K562 (cell line): ENCODE data around the gene ARHGAP23. TPM values are rescaled to one million over a fixed set of nuclear protein-coding genes. Genes with fewer than 3 reads are reported as not detected.

Experiments used
- ARID1B ChIP-seq: fragments of 450-650 bp; IDR thresholded peaks from 2 replicates; pipeline ENCODE4 v1.6.1; 2016; ENCODE audit warnings: antibody characterized with exemption, mild to moderate bottlenecking, inconsistent platforms
- ATF7 ChIP-seq: fragments of 450-650 bp; IDR thresholded peaks from 2 replicates; pipeline ENCODE4 v1.7.1; 2014; ENCODE audit warnings: mild to moderate bottlenecking, moderate library complexity
- CC2D1A ChIP-seq: fragments of 450-650 bp; IDR thresholded peaks from 2 replicates; pipeline ENCODE4 v1.6.1; 2017; ENCODE audit warnings: mild to moderate bottlenecking
- CEBPB ChIP-seq: fragments of 450-650 bp; IDR thresholded peaks from 2 replicates; pipeline ENCODE4 v1.6.1; 2016; ENCODE audit warnings: missing genetic modification characterization, missing compliant biosample characterization
- CREM ChIP-seq: IDR thresholded peaks from 2 replicates; pipeline ENCODE4 v1.6.1; 2014; ENCODE audit warnings: antibody characterized with exemption, low read depth
- DNMT1 ChIP-seq: fragments of 450-650 bp; IDR thresholded peaks from 2 replicates; pipeline ENCODE4 v1.6.1; 2016; ENCODE audit warnings: antibody characterized with exemption, mild to moderate bottlenecking
- ETV1 ChIP-seq: fragments of 450-650 bp; conservative IDR thresholded peaks from 2 replicates; pipeline ENCODE4 v1.6.1; 2016; ENCODE audit warnings: missing genetic modification characterization, control low read depth, low read depth, missing compliant biosample characterization
- MYC ChIP-seq, 2 experiments: fragments of 250-450 bp in 1 of 2; sonication (Bioruptor Pico) in 1 of 2; IDR thresholded peaks; 2 replicates each; pipeline versions ENCODE4 v1.5.1 to v1.6.1; 2012 to 2021; ENCODE audit warnings: low read depth in 2 of 2, borderline replicate concordance in 1 of 2, improper control_type of control experiment in 1 of 2, low read length in 1 of 2, mild to moderate bottlenecking in 1 of 2, moderate library complexity in 1 of 2
- NEUROD1 ChIP-seq: fragments of 150-350 bp; IDR thresholded peaks from 2 replicates; pipeline ENCODE4 v1.6.1; 2014; ENCODE audit warnings: borderline replicate concordance, low read length, low read depth; ENCODE audit not compliant: partially characterized antibody
- RAD21 ChIP-seq, 2 experiments: fragments of 250-450 bp in 1 of 2; fragments of 450-650 bp in 1 of 2; sonication (Bioruptor Pico) in 1 of 2; formaldehyde crosslinking in 1 of 2; IDR thresholded peaks in 1 of 2; conservative IDR thresholded peaks in 1 of 2; 2 replicates each; pipeline versions ENCODE4 v1.4.0 to v1.8.0; 2020 to 2022; ENCODE audit warnings: mild to moderate bottlenecking in 2 of 2, moderate library complexity in 1 of 2
- USF1 ChIP-seq: sonication (generic); formaldehyde crosslinking; IDR thresholded peaks from 2 replicates; pipeline ENCODE4 v1.9.0; 2022; ENCODE audit warnings: mild to moderate bottlenecking, missing genetic modification reagents
- ZBTB7A ChIP-seq: IDR thresholded peaks from 2 replicates; pipeline ENCODE4 v1.6.1; 2011; ENCODE audit warnings: low read depth, mild to moderate bottlenecking, low read length, moderate library complexity, borderline replicate concordance; ENCODE audit not compliant: control insufficient read depth
- ZEB2 ChIP-seq: fragments of 450-650 bp; IDR thresholded peaks from 2 replicates; pipeline ENCODE4 v1.6.1; 2016
- ZFPM2 ChIP-seq: fragments of 250-450 bp; sonication (Bioruptor Pico); IDR thresholded peaks from 2 replicates; pipeline ENCODE4 v1.5.1; 2022; ENCODE audit warnings: mild to moderate bottlenecking
- polyA plus RNA-seq, 8 experiments: library from polyadenylated mRNA; depleted of rRNA in 4 of 8; stranded (reverse) in 5 of 8; unstranded in 3 of 8; fragments of >200 nt; fragmentation: Nextera tagmentation in 2 of 8; fragmentation: Illumina TruSeq in 1 of 8; extraction: Ambion mirVana in 2 of 8; extraction: Trizol in 1 of 8; gene quantifications; 2 replicates each; pipeline versions ENCODE4 v1.2.1 to v1.2.3, GENCODE V29; 2011 to 2014; ENCODE audit warnings: inconsistent platforms in 1 of 8, missing spikeins in 1 of 8
- total RNA-seq, 7 experiments: library from RNA; depleted of rRNA in 6 of 7; stranded (reverse); fragments of >200 nt in 6 of 7; fragmentation: Illumina TruSeq in 2 of 7; extraction: Trizol in 2 of 7; gene quantifications; 2 replicates each; pipeline versions ENCODE4 v1.2.1 to v1.2.3, GENCODE V29; 2011 to 2021; ENCODE audit warnings: low replicate concordance in 1 of 7
- TF ChIP-seq, protein P1 (sequence below): fragments of 200-800 bp; sonication (Bioruptor generic); IDR thresholded peaks from 2 replicates; pipeline ENCODE4 v1.6.1; 2017; ENCODE audit warnings: missing genetic modification characterization, missing compliant biosample characterization
- TF ChIP-seq, protein P2 (sequence below): fragments of 450-650 bp; IDR thresholded peaks from 2 replicates; pipeline ENCODE4 v1.6.1; 2016; ENCODE audit warnings: antibody characterized with exemption
- TF ChIP-seq, protein P3 (sequence below): fragments of 250-450 bp; sonication (Bioruptor Pico); IDR thresholded peaks from 2 replicates; pipeline ENCODE4 v1.5.1; 2021; ENCODE audit warnings: mild to moderate bottlenecking
- TF ChIP-seq, protein P4 (sequence below): IDR thresholded peaks from 3 replicates; pipeline ENCODE4 v1.6.1; 2011; ENCODE audit warnings: borderline replicate concordance, mild to moderate bottlenecking, moderate library complexity; ENCODE audit not compliant: insufficient read length; ENCODE audit errors: extremely low read depth

Gene ARHGAP23
- total and polyA plus RNA-seq, 9 of the 15 experiments (the other 6 are each of a cell fraction or from before 2014, with no cell fraction given): 0.01 to 2.7 (median 0.70) TPM

DNA sequence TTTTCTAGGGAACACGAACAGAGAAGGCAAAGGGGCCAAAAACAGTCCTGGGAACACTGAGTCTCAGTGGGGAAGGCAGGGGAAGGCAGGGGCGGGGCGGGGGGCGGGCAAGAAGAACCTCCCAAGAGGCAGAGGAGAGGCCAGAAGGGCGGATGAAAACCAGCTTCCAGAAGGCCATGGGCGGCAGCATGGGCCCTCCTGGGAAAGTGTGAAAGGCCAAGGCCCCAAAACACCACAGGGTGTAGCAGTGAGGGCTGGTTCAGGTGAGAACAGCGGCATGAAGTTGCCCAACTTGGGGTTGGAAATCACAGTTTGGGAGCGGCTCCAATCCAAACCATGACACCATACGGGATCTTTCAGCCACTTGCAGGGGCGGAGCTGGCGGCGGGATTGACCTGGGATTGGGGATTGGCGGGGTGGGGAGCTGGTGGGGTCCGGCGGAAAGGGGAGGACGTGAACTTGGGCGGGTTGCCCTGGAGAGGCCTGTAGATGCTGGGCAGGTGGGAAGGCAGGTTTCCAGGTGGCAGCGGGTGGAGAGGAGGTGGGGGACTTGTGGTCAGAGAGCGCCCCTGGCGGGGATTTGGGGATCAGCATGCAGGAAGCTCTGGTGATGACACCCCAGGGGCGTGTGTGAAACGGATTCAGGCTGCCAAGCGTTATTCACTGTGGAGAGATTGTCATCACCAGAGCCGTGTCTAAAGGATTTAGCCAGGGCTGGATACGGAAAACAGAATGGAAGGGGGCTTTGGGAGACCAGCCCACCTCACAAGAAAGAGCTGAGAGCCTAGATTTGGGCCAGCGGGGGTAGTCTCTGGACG, 80.9 kb downstream of the ARHGAP23 start (continued):
- TF ChIP-seq, protein P1, sequence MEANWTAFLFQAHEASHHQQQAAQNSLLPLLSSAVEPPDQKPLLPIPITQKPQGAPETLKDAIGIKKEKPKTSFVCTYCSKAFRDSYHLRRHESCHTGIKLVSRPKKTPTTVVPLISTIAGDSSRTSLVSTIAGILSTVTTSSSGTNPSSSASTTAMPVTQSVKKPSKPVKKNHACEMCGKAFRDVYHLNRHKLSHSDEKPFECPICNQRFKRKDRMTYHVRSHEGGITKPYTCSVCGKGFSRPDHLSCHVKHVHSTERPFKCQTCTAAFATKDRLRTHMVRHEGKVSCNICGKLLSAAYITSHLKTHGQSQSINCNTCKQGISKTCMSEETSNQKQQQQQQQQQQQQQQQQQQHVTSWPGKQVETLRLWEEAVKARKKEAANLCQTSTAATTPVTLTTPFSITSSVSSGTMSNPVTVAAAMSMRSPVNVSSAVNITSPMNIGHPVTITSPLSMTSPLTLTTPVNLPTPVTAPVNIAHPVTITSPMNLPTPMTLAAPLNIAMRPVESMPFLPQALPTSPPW (CRISPR knock-in tag): peak; percentile 51; the same call in 1 of the 2 replicates
- TF ChIP-seq ETV1 (tag) (0 out of 2 replicates have a peak, but pooled peaks have one; percentile 51), ZFPM2 (CRISPR knock-in tag) (no peak), ZEB2 (peak; percentile 69), NEUROD1 (peak; percentile 20), RAD21 (CRISPR knock-in tag; conservative IDR thresholded peaks at IDR 0.05 in 1 of 2, IDR thresholded peaks at IDR 0.05 in 1 of 2) (peak; percentile 38 to 61; a peak in 3 of 4 replicates), MYC (IDR thresholded peaks at IDR 0.05; ENCODE audit: low read depth, low read length) (peak; percentile 49; the same call in 1 of the 2 replicates), MYC (CRISPR knock-in tag; IDR thresholded peaks at IDR 0.05; ENCODE audit: borderline replicate concordance, low read depth) (no peak), USF1 (CRISPR knock-in tag) (no peak), ARID1B (peak; percentile 35), DNMT1 (no peak), CREM (peak; percentile 26; the same call in 1 of the 2 replicates), CEBPB (peak; percentile 31; the same call in 1 of the 2 replicates), CC2D1A (0 out of 2 replicates have a peak, but pooled peaks have one; percentile 11), ATF7 (peak; percentile 46; the same call in 1 of the 2 replicates), ZBTB7A (0 out of 2 replicates have a peak, but pooled peaks have one; percentile 34)
- TF ChIP-seq, protein P2, sequence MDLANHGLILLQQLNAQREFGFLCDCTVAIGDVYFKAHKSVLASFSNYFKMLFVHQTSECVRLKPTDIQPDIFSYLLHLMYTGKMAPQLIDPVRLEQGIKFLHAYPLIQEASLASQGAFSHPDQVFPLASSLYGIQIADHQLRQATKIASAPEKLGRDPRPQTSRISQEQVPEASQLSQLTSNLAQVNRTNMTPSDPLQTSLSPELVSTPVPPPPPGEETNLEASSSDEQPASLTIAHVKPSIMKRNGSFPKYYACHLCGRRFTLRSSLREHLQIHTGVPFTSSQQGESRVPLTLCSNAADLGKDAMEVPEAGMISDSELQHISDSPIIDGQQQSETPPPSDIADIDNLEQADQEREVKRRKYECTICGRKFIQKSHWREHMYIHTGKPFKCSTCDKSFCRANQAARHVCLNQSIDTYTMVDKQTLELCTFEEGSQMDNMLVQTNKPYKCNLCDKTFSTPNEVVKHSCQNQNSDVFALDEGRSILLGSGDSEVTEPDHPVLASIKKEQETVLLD: no peak
- TF ChIP-seq, protein P3, sequence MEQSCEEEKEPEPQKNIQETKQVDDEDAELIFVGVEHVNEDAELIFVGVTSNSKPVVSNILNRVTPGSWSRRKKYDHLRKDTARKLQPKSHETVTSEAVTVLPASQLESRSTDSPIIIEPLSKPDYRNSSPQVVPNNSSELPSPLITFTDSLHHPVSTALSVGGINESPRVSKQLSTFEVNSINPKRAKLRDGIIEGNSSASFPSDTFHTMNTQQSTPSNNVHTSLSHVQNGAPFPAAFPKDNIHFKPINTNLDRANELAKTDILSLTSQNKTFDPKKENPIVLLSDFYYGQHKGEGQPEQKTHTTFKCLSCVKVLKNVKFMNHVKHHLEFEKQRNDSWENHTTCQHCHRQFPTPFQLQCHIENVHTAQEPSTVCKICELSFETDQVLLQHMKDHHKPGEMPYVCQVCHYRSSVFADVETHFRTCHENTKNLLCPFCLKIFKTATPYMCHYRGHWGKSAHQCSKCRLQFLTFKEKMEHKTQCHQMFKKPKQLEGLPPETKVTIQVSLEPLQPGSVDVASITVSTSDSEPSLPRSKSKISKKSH (CRISPR knock-in tag): no peak
- TF ChIP-seq, protein P4, sequence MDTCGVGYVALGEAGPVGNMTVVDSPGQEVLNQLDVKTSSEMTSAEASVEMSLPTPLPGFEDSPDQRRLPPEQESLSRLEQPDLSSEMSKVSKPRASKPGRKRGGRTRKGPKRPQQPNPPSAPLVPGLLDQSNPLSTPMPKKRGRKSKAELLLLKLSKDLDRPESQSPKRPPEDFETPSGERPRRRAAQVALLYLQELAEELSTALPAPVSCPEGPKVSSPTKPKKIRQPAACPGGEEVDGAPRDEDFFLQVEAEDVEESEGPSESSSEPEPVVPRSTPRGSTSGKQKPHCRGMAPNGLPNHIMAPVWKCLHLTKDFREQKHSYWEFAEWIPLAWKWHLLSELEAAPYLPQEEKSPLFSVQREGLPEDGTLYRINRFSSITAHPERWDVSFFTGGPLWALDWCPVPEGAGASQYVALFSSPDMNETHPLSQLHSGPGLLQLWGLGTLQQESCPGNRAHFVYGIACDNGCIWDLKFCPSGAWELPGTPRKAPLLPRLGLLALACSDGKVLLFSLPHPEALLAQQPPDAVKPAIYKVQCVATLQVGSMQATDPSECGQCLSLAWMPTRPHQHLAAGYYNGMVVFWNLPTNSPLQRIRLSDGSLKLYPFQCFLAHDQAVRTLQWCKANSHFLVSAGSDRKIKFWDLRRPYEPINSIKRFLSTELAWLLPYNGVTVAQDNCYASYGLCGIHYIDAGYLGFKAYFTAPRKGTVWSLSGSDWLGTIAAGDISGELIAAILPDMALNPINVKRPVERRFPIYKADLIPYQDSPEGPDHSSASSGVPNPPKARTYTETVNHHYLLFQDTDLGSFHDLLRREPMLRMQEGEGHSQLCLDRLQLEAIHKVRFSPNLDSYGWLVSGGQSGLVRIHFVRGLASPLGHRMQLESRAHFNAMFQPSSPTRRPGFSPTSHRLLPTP: no peak
